Measurements from ENCODE around the gene EHMT1.

The EHMT1 gene

GRCh38 chr9:137787786-137788505 lies 169.1 kb downstream of the EHMT1 start:
- DNase-seq (ENCODE audit: low read depth) = no peak

DNA sequence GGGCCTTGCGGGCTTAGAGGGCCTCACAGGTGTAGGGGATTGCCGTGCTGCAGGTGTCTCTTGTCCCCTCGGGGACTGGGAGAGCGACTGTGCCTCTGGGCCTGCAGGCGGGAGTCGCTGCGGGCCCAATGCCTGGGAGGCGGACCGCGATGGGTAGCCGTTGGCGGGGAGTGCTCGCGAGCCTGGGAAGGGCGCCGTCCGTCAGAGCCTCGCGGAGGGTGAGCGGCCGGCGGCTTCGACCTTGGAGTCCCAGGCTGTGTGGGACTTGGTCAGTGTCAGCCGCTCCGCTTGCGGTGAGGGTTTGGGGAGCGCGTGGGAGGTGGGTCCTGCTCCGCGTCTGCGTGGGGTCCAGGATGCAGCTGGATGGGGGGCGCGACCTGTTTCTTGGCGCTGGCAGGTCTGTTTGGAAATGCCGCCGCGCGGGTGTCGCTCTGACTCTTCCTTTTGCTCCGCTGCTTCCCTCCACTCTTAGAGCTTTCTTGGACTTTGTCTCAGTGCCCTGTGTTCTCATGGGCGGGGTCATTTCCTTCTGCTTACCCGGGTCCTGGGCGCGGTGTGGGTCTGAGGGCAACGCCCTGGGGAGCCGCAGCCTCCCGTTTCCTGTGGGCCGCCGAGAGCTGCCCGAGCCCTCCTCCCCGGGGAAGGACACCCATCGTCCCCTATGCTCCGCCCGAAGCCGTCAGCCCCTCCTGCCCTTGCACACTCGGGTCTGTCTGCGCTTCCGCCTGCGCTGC lies 169.9 kb downstream of the EHMT1 start:
- no peak for DNase-seq (ENCODE audit: low read depth)

- DNase-seq (ENCODE audit: low read depth) = no peak
Observed at GRCh38 chr9:137789295-137789895, 170.6 kb downstream of the EHMT1 start.

- no peak for DNase-seq (ENCODE audit: low read depth)
Observed at GRCh38 chr9:137791947-137792346, 173.1 kb downstream of the EHMT1 start.

DNA sequence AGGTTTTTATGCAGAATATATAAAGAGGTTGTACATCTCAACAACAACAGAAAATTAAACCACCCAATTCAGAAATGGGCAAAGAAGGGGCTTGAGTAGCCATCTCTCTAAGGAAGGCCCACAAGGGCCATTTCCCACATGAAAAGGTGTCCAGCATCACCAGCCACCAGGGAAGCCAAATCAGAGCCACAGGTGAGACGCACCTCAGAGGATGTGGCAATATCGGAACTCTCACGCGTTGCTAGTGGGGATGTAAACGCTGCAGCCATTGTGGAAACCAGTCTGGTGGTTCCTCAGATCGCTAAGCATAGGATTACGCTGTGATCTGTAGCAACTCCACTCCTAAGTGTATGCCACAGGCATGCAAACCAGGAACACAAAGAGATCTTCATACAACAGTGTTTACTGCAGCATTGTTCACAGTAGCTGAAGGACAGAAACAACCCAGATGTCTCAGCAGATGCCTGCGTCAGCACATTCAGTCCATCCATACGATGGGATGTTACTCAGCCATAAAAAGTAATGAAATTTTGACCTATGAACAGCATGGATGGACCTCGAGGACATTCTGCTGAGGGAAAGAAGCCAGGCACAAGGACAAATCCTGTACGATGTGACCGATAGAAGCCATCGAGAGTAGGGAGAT lies 174.5 kb downstream of the EHMT1 start:
- DNase-seq (ENCODE audit: low read depth) = no peak

DNA sequence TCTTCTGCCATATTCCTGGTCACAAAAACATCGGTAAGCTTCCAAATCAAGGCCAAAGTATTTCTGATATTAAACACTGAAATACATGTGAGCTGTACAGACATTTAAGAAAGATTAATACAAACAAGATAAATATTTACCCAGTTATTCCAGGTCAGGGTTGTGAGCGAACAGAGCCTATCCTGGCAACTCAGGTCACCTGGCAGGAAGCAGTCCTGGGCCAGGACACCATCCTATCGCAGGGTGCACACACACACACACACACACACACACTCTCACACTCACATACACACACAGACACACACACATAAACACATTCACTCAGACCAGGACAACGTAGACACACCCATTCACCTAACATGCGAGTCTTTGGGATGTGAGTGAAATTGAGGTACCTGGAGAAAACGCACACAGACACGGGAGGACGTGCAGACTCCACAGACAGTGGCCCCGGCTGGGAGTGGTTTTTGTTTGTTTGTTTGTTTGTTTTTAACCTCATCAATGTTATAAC lies 176.4 kb downstream of the EHMT1 start:
- DNase-seq (ENCODE audit: low read depth) = no peak

- no peak for DNase-seq (ENCODE audit: low read depth)
Observed at GRCh38 chr9:137797206-137798120, 178.7 kb downstream of the EHMT1 start.

DNA sequence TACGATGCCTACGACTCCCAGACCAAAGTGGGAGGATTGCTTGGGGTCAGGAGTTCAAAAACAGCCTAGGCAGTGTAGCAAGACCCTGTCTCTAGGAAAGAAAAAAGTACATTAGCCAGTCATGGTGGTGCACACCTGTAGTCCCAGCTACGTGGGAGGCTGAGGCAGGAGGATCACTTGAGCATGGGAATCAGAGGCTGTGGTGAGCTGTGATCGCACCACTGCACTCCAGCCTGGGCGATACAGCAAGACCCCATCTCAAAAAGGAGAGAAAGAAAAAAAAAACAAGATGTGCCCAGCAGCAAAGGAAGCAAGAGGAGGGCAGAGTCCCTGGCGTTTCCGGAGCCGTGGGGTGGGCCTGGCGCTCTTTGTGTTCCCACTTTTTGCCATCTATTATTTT lies 179.3 kb downstream of the EHMT1 start:
- no peak for DNase-seq (ENCODE audit: low read depth)

- no peak for DNase-seq (ENCODE audit: low read depth)
Observed at GRCh38 chr9:137798901-137799629, 180.3 kb downstream of the EHMT1 start.

DNA sequence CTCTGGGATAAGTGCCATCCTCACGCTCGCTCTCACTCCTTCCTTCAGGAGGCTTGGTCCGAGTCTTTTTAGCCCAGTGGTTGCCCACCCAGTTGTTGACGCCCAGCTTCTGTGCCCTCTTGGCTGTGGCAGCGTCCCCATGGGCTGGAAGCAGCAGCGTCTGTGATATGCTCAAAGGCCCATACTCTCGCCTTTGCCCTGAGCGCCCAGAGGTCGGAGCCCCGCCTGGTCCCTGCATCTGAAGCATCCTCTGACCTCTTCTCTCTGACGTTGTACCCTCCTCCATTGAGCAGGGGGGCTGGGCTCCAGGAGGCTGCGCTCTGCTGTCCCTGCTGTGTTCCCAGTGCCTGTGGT lies 180.8 kb downstream of the EHMT1 start:
- no peak for DNase-seq (ENCODE audit: low read depth)

GRCh38 chr9:137800196-137801022 lies 181.6 kb downstream of the EHMT1 start:
- no peak for DNase-seq (ENCODE audit: low read depth)

GRCh38 chr9:137801023-137801319 lies 182.2 kb downstream of the EHMT1 start:
- no peak for DNase-seq (ENCODE audit: low read depth)

DNA sequence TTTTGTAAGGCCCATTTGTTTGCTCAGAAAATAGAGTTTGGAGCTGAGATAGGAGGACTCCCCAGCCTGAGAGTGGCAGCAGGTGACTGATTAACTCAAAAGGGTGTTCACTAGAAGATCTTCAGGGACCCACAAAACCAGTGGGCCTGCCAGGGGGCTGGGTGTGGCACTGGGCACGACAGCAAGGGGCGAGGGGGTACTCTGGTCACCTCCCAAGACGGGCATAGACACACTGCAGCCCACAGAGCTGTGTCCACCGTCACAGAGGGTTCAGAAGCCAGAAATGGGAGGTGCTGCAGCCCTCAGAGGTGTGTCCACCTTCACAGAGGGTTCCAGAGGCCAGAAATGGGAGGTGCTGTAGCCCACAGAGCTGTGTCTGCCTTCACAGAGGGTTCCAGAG lies 183.2 kb downstream of the EHMT1 start:
- DNase-seq (ENCODE audit: low read depth) = no peak

DNA sequence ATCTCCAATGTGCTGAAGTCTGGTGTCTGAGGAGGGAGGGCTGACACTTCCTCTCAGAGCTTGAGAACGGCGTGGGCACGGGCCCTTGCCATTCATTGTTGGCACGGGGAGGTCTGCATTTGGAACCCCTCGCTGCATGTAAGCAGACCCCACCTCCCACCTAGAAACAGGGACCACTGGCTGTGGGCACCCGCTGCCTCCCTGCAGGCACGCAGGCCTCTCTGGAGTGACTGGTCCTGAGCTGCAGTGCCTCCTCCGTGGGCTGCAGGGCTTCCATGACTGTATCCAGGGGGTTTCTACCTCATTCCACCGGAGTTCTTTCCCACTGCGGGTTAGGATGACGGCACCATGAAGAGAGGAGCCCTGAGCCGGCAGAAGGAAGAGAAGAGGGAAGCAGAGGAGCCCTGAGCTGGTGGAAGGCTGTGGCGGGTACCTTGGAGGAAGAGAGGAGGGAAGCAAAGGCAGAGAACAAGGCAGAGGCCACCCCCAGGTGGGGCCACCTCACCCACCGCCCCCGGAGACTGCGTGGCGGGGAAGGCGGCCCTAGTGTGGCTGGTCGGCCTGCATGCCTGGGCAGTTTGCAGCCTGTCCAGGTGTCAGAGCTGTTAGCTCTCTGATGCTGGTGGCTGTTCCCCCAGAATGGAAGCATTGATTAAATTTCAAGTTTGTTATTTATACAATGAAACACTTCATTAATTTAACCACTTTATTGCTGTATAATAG lies 183.9 kb downstream of the EHMT1 start:
- no peak for DNase-seq (ENCODE audit: low read depth)

DNA sequence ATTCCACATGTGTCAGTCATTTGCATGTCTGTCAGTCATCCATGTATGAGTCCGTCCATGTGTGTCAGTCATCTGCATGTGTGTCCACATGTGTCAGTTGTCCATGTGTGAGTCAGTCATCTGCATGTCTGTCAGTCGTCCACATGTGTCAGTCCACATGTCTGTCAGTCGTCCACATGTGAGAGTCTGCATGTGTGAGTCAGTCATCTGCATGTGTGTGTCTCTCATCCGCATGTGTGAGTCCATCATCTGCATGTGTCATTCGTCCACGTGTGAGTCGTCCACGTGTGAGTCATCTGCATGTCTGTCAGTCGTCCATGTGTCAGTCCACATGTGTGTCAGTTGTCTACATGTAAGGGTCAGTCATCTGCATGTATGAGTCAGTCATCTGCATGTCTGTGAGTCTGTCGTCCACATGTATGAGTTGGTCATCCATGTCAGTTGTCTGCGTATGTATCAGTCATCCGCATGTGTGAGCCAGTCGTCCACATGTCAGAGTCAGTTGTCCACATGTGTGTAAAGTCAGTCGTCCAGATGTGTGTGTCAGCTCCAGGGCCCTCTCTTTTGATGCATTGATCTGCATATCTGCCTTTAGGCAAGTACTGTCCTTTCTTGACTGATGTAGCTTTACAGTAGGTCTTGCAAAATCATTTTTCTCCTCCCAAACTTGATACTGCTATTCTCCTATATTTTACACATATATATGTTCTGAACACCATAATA lies 186.3 kb downstream of the EHMT1 start:
- no peak for DNase-seq (ENCODE audit: low read depth)

DNA sequence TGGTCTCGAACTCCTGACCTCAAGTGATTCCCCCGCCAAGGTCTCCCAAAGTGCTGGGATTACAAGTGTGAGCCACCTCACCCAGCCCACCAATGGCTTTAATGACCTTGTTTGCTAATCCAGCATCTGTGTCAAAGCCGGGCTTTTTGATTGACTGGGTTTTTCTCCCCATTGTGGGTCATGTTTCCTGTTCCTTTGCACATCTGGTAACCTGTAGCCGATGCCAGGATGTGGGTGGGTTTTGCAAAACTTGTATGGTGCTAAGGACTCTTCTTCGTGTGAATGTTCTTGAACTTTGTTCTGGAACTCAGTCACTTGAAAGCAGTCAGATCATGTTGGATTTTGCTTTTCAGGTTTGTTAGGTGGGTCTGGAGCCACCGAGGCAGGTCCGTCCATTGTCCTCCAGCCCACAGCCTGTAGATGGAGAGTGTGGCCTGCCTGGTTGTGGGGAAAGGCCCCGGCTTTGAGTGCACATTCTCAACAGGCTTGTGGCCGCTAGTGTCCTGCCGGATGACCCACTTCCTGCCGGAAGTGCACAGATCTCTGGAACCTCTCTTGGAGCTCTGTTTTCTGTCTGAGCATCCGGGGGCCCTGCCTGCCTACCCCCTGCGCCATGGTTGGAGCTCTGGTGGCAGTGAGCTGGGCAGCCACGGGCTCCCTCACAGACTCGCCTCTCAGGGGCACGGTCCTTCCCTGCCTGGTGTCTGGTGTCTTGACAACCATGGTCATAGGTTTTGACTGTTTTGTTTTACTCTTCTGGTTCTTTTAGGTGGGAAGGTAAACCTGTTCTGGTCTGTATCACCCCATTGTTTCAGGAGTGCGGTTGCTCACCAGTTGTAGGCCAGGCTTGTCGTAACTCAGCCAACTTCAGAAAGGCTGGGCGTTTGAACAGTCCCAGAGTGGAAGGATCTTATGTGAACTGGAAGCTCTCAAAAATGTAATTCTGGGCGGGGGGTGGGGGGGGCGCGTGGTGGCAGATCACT lies 189.2 kb downstream of the EHMT1 start:
- DNase-seq (ENCODE audit: low read depth) = no peak

DNA sequence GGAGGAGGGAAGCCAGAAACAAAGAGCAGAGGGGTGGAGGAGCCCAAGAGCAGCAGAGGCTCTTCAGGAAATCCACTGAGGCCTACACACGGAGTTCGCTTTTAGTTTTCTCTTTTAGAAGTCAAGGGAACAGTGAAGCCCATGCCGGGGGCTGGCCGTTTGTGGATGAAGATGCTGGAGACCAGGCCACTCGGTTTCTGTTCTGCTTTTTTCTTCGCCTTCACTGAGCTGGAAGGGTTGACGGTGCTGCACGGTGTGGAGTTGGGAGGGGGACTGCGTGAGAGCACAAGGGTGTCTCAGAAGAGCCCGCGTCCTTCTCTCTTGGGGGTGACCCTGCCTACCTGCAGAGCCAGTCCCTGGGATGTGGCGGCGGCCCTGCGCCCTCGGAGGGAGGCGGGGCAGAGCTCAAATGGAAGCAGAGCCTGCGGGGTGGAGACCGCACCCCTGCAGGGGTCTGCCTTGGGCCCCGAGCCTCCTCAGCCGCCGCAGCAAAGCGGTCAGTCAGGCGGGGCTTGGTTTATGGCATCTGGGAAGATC lies 190.3 kb downstream of the EHMT1 start:
- DNase-seq (ENCODE audit: low read depth) = no peak
